ENCODE results near the gene ZNF76. TPM values are rescaled to one million over a fixed set of nuclear protein-coding genes. Genes with fewer than 3 reads are reported as not detected.

Gene ZNF76
- total and polyA plus RNA-seq, 4 donors, result 10.6 to 18.4 (median 12.4) TPM

GRCh38 chr6:35224720-35225119 lies 34.8 kb upstream of the ZNF76 start:
- no peak overlapping the region for H3K9ac ChIP-seq (ENCODE audit: low read depth in 1 of 2, low read length in 2 of 2)
- no peaks in the 10 kb centered on the region for H3K4me1 ChIP-seq (ENCODE audit: control insufficient read depth in 4 of 4, insufficient read depth in 4 of 4, low read length in 3 of 4)
- H3K9me3 ChIP-seq (ENCODE audit: control insufficient read depth in 4 of 4, low read length in 3 of 4), result no peaks in the 10 kb centered on the region
- TF ChIP-seq YY1 (IDR thresholded peaks at IDR 0.05) (no peak), HNF4G (IDR thresholded peaks at IDR 0.05) (no peak), RAD21 (IDR thresholded peaks at IDR 0.05) (no peak), HNF4A (conservative IDR thresholded peaks at IDR 0.05) (no peak), SP1 (IDR thresholded peaks at IDR 0.05) (no peak), FOXA2 (IDR thresholded peaks at IDR 0.05) (no peak), MAX (IDR thresholded peaks at IDR 0.05) (no peak), REST (IDR thresholded peaks at IDR 0.05) (no peak)
- TF ChIP-seq, protein P1, sequence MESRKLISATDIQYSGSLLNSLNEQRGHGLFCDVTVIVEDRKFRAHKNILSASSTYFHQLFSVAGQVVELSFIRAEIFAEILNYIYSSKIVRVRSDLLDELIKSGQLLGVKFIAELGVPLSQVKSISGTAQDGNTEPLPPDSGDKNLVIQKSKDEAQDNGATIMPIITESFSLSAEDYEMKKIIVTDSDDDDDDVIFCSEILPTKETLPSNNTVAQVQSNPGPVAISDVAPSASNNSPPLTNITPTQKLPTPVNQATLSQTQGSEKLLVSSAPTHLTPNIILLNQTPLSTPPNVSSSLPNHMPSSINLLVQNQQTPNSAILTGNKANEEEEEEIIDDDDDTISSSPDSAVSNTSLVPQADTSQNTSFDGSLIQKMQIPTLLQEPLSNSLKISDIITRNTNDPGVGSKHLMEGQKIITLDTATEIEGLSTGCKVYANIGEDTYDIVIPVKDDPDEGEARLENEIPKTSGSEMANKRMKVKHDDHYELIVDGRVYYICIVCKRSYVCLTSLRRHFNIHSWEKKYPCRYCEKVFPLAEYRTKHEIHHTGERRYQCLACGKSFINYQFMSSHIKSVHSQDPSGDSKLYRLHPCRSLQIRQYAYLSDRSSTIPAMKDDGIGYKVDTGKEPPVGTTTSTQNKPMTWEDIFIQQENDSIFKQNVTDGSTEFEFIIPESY (IDR thresholded peaks at IDR 0.05), result no peak
- TF ChIP-seq, protein P2, sequence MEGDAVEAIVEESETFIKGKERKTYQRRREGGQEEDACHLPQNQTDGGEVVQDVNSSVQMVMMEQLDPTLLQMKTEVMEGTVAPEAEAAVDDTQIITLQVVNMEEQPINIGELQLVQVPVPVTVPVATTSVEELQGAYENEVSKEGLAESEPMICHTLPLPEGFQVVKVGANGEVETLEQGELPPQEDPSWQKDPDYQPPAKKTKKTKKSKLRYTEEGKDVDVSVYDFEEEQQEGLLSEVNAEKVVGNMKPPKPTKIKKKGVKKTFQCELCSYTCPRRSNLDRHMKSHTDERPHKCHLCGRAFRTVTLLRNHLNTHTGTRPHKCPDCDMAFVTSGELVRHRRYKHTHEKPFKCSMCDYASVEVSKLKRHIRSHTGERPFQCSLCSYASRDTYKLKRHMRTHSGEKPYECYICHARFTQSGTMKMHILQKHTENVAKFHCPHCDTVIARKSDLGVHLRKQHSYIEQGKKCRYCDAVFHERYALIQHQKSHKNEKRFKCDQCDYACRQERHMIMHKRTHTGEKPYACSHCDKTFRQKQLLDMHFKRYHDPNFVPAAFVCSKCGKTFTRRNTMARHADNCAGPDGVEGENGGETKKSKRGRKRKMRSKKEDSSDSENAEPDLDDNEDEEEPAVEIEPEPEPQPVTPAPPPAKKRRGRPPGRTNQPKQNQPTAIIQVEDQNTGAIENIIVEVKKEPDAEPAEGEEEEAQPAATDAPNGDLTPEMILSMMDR (IDR thresholded peaks at IDR 0.05; ENCODE audit: low read depth, low read length, missing input control), result no peak
- no peaks in the 10 kb centered on the region for H3K27me3 ChIP-seq (ENCODE audit: control insufficient read depth in 4 of 4, insufficient read depth in 4 of 4, low read length in 3 of 4)
- no peak overlapping the region for H3K27ac ChIP-seq (ENCODE audit: low read depth in 1 of 2, low read length in 2 of 2)
- H3K36me3 ChIP-seq (ENCODE audit: control insufficient read depth in 4 of 4, insufficient read depth in 3 of 4, low read depth in 1 of 4, low read length in 3 of 4), result no peaks in the 10 kb centered on the region
- DNase-seq (ENCODE audit: low spot score), result no peak
- 88% methylated on average over 4 of the region's 4 CpGs for WGBS
- H3K4me3 ChIP-seq (ENCODE audit: low read depth in 1 of 3, low read length in 3 of 3), result no peak overlapping the region

DNA sequence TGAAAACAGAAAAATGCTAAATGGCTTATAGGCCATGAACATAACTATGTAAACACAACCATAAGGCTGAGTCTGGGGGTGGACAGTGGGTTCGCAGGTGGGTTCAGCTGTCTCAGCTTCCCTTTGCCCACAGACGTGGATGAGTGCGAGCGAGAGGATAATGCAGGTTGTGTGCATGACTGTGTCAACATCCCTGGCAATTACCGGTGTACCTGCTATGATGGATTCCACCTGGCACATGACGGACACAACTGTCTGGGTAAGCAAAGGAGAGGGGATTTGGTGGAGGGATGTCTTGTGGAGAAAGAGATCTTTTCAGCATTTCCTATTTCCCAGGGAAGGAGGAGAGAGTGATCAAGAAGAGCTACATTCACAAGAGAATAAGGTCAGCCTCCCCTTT lies 31.1 kb upstream of the ZNF76 start:
- TF ChIP-seq JUND (IDR thresholded peaks at IDR 0.05), result no peak
- TF ChIP-seq HNF4A (conservative IDR thresholded peaks at IDR 0.05), result no peak
- TF ChIP-seq MAX (IDR thresholded peaks at IDR 0.05), result no peak
- no peak for TF ChIP-seq YY1 (IDR thresholded peaks at IDR 0.05)
- TF ChIP-seq SP1 (IDR thresholded peaks at IDR 0.05), result no peak
- no peak for TF ChIP-seq RXRA (IDR thresholded peaks at IDR 0.05)
- no peak for TF ChIP-seq EGR1 (IDR thresholded peaks at IDR 0.05; ENCODE audit: low read depth in 2 of 2)
- TF ChIP-seq, protein P2 (IDR thresholded peaks at IDR 0.05; ENCODE audit: low read depth, low read length, missing input control), result no peak
- no peak for TF ChIP-seq RAD21 (IDR thresholded peaks at IDR 0.05)
- TF ChIP-seq TAF1 (conservative IDR thresholded peaks at IDR 0.05), result no peak
- TF ChIP-seq, protein P1 (IDR thresholded peaks at IDR 0.05), result no peak
- no peak for TF ChIP-seq GABPA (IDR thresholded peaks at IDR 0.05 in 1 of 2, conservative IDR thresholded peaks at IDR 0.05 in 1 of 2)
- TF ChIP-seq HNF4G (IDR thresholded peaks at IDR 0.05), result no peak
- TF ChIP-seq NR2F2 (IDR thresholded peaks at IDR 0.05), result no peak
- H3K4me3 ChIP-seq (ENCODE audit: low read depth in 1 of 3, low read length in 3 of 3), result no peak overlapping the region
- H3K9me3 ChIP-seq (ENCODE audit: control insufficient read depth in 4 of 4, low read length in 3 of 4), result no peaks in the 10 kb centered on the region
- no peaks in the 10 kb centered on the region for H3K27me3 ChIP-seq (ENCODE audit: control insufficient read depth in 4 of 4, insufficient read depth in 4 of 4, low read length in 3 of 4)
- no peaks in the 10 kb centered on the region for H3K36me3 ChIP-seq (ENCODE audit: control insufficient read depth in 4 of 4, insufficient read depth in 3 of 4, low read depth in 1 of 4, low read length in 3 of 4)
- DNase-seq (ENCODE audit: low spot score), result no peak
- no peak overlapping the region for H3K27ac ChIP-seq (ENCODE audit: low read depth in 1 of 2, low read length in 2 of 2)
- no peak overlapping the region for H3K9ac ChIP-seq (ENCODE audit: low read depth in 1 of 2, low read length in 2 of 2)
- 98% methylated on average over 6 of the region's 6 CpGs for WGBS
- H3K4me1 ChIP-seq (ENCODE audit: control insufficient read depth in 4 of 4, insufficient read depth in 4 of 4, low read length in 3 of 4), result peaks cover 0 to 13% (median 5%) of the 10 kb centered on the region in 4 donors

Measured in liver (tissue), 9 donors.